GM18505 (cell line): Measurements from ENCODE around the gene CENPA.

Experiments
- ATAC-seq: cut with Tn5 transposase; IDR thresholded peaks from one replicate; pipeline ENCODE4 v1.9.1; 2021; ENCODE audit not compliant: unreplicated experiment
- POLR2A ChIP-seq: IDR thresholded peaks from 4 replicates; pipeline ENCODE4 v1.6.1; 2011; ENCODE audit warnings: borderline replicate concordance; ENCODE audit not compliant: insufficient read depth, insufficient read length; ENCODE audit errors: extremely low read depth

Gene CENPA

DNA sequence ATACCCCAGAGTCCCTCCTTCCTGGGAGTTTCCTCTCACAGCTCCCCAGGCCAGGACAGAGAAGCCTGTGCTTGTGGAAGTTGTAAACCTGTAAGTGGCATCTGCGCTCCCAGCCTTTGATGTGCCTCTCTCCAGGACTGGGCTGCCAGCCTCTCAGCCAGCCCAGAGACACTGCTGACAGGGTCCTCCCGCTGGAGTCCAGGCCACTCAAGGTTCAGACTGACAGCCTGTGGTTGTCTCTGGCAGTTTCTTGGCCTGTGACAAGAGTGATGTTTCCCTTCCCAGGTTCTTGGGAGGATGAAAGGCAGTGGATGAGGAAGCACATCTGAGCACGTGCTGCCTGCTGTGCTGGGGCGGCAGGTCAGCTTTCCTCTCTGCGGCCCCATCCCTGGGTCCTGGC, 18.7 kb upstream of the CENPA start:
- no peak for ATAC-seq
- no peak for TF ChIP-seq POLR2A

DNA sequence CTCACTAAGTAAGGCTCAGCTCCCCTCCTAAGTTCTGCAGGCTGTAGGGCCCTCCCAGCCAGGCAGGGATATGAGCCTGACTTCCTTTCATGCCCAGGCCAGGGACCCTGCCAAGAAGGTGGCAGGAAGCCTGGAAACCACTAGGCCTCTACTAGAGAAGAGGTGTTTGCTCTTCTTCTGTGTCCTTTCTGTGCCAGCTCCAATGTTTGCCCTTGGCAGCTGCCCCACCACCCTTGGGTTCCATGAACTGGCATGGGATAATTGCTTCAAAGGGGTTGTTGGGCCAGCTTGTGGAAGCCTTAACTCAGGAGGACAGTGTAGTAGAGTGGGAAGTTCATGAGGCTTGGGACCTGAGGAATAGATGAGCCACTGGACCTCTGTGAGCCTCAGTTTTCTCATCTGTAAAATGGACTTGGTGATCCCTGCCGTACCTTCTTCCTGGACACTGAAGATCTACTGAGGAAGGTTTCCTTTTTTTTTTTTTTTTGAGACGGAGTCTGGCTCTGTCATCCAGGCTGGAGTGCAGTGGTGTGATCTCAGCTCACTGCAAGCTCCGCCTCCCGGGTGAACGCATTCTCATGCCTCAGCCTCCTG, 17.9 kb upstream of the CENPA start:
- no peak for ATAC-seq
- no peak for TF ChIP-seq POLR2A

DNA sequence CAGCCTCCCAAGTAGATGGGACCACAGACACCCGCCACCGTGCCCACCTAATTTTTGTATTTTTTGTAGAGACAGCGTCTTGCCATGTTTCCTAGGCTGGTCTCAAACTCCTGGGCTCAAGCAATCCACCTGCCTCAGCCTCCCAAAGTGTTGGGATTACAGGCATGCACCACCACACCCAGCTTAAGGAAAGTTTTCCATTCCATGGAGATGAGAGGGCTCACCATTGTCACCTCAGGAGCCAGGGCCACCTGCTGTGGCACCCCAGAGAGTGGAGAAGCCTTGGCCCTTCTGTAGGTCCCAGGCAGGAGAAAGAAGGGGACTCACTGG, 17.1 kb upstream of the CENPA start:
- no peak for TF ChIP-seq POLR2A
- ATAC-seq = no peak

DNA sequence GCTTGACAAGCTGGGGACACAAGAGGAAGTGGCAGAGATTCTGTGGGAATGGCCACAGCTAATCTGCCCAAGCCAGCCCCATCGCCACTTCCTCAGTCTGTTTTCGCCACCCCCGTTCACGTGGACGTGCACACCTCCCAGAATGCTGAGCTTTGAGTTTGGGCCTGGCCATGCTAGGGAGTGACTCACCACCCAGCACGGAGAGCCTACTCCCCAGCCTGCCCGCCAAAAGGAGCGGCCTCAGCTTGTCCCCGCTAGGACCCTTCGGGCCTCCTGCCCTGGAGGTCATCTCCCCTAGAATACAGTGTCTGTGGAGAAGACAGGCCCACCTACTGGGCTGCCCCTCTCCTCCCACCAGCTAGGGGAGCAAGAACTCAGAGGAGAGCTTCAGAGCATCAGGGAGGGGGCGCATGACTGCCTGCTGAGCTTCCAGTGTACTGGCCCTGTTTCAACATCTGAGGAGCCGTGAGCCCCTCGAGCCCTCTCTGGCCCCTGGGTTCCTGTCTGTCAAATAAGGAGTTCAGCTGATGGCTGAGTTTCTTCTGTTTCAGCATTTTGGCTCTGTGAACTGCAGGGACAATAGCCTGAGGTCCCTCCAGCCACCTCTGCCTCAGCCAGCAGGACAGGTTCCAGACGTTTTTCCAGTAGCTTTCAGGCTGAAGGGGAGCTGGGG, 16.6 kb upstream of the CENPA start:
- TF ChIP-seq POLR2A = no peak
- ATAC-seq = no peak

DNA sequence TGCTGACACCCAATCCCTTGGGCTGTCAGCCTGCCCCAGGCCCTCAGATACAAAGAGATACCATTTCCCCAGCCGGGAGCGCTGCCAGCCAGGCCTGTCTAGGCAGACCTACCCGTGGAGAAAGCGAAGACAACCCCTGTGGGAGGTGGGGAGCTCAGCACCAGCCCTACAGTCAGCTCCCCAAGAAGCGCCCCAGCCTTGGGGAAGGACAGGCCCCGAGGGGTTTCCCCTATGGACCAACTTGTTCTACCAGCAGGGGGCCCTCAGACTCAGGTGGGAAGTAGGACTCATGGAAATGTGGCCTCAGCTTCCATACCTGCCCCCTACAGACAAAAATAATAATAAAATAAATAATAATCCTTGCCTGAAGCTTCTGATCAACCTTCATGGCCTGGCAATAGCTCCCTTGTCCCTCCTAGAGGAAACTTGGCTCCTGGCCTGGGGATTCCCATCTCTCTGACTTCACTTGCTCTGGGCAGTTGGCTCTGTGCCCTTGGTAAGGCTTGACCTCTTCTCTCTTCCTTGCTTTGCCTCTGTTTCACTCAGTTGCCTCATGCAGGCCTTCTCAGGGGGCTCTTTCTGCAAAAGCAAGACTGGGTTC, 14.8 kb upstream of the CENPA start:
- ATAC-seq = no peak
- no peak for TF ChIP-seq POLR2A

DNA sequence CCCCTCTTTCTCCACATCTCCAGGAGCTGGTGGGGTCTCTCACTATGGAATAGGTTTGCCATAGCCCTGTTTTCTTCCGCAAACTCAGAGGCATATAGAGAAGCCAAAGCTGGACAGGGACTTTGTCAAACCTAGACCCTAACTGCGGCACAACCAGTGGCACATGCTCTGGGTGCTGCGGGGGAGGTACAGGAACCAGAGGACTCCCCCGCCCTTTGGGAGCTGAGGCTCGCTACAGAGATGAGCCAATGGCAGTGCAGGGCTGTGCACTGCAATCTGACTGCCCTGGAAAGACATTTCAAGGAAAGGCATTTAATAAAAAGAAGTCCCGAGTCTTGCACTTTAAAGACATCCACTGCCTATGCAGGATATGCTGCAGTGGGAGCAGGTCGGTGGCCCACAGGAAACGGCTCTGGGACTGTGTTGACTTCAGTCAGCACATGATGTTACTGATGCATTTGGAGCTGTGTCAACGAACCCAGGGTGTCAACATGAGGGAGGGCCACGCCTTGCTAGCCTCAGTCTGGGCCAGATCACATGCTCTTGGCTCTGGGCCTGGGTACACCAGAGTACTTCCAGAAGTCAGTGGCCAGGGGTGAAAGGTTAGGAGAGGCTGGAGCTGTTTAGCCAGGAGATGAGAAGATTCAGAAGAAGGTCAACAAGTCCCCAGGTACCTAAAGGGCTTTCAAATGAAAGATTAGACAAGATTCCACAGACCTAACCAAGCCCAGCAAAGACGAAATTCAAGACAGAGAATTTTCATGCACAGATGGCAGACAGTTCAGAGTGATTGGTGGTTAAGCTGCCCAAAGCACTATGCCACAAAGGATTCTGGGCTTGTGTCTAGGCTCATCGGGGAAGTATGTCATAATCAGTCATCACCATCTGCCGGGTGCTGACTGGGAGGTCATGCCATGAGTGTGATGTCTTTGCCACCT, 13.5 kb upstream of the CENPA start:
- ATAC-seq = no peak
- TF ChIP-seq POLR2A = no peak

DNA sequence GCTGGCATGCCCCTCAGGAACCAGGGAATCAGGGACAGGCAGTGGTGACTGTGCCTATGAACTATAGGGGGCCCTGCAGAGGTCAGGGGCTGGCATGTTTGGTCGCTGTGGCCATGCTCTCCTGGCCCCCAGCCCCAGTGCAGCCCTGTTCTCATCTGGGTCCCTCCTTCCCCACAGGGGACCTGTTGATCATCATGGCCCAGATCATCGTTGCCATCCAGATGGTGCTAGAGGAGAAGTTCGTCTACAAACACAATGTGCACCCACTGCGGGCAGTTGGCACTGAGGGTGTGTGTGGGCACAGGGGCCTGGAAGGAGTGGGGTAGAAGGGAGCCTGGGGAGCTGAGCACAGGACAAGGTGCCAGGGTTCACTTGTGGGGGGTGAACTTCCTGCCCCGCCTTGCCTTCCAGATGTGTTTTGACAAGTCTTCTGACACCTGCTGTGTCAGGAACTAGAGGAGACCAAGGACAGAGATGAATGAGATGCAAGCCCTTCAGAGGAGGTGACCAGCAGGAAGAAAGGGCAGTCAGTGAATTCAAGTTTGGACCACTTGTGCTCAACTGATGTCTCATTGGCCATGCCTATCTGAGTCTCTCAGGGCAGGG, 9.6 kb upstream of the CENPA start:
- no peak for TF ChIP-seq POLR2A
- no peak for ATAC-seq

DNA sequence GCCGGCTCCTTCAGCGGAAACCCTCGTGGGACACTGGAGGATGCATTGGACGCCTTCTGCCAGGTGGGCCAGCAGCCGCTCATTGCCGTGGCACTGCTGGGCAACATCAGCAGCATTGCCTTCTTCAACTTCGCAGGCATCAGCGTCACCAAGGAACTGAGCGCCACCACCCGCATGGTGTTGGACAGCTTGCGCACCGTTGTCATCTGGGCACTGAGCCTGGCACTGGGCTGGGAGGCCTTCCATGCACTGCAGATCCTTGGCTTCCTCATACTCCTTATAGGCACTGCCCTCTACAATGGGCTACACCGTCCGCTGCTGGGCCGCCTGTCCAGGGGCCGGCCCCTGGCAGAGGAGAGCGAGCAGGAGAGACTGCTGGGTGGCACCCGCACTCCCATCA, 7.8 kb upstream of the CENPA start:
- ATAC-seq = no peak
- TF ChIP-seq POLR2A = no peak

DNA sequence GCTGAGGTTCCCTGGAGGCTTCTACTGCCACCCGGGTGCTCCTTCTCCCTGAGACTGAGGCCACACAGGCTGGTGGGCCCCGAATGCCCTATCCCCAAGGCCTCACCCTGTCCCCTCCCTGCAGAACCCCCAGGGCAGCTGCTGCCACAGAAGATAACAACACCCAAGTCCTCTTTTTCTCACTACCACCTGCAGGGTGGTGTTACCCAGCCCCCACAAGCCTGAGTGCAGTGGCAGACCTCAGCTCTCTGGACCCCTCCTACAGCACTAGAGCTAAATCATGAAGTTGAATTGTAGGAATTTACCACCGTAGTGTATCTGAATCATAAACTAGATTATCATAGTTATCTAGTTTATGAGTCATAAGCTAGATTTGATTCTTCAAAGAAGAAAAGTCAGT, 7.3 kb upstream of the CENPA start:
- no peak for ATAC-seq
- TF ChIP-seq POLR2A = no peak

DNA sequence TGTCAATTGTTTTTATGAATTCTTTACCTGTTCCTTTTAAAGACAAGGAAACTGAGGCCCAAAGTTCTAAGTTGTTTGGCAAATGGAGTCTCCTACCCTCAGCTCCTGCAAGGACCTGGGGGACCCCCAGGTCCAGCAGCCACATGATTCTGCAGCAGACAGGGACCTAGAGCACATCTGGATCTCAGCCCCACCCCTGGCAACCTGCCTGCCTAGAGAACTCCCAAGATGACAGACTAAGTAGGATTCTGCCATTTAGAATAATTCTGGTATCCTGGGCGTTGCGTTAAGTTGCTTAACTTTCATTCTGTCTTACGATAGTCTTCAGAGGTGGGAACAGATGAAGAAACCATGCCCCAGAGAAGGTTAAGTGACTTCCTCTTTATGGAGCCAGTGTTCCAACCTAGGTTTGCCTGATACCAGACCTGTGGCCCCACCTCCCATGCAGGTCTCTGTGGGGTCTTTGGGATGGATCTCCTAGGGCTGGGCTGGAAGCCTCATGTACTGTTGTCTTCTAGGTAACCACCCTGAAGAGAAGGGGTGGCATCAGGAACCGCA, 5.6 kb upstream of the CENPA start:
- TF ChIP-seq POLR2A = no peak
- no peak for ATAC-seq

DNA sequence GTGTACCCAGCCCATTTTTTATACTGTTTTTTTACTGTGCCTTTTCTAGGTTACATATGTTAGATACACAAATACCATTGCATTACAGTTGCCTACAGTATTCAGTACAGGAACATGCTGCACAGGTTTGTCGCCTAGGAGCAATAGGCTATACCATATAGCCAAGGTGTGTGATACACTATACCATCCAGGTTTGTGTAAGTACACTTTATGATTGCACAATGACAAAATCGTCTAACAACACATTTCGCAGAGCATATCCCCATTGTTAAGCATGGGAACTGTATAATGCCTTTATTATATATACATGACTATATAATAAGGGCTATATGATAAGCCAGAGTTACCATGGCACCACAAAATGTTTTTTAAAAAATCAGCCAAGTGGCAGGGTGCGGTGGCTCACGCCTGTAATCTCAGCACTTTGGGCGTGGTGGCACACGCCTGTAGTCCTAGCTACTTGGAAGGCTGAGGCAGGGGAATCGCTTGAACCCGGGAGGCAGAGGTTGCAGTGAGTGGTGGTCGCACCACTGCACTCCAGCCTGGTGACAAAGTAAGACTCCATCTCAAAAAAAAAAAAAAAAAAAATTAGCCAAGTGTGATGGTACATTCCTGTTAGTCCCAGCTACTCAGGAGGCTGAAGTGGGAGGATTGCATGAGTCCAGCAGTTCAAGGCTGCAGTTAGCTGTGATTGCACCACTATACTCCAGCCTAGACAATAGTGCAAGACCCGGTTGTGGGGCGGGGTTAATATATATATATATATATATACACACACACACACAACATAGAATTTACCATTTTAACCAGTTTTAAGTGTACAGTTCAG, 2.8 kb upstream of the CENPA start:
- TF ChIP-seq POLR2A = no peak
- no peak for ATAC-seq

DNA sequence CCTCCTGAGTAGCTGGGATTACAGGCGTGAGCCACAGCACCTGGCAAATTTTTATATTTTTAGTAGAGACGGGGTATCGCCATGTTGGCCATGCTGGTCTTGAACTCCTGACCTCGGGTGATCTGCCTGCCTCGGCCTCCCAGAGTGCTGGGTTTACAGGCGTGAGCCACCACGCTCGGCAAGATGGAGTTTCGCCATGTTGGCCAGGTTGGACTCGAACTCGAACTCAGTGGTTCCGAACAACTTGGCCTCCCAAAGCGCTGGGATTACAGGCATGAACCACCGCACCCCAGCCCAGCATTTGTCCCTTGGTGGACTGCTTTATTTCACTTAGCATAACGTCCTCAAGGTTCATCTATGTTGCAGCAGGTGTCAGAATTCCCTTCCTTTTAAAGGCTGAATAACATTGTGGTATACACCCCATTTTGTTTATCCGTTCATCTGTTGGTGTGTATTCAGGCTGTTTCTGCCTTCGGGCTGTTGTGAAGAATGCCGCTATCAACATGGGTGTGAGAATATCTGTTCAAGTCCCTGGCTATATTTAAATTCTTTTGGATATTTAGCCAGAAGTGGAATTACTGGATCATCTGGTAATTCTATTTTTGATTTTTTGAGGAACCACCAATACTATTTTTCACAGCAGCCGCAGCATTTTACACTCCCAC, 1.2 kb upstream of the CENPA start:
- no peak for TF ChIP-seq POLR2A
- no peak for ATAC-seq

DNA sequence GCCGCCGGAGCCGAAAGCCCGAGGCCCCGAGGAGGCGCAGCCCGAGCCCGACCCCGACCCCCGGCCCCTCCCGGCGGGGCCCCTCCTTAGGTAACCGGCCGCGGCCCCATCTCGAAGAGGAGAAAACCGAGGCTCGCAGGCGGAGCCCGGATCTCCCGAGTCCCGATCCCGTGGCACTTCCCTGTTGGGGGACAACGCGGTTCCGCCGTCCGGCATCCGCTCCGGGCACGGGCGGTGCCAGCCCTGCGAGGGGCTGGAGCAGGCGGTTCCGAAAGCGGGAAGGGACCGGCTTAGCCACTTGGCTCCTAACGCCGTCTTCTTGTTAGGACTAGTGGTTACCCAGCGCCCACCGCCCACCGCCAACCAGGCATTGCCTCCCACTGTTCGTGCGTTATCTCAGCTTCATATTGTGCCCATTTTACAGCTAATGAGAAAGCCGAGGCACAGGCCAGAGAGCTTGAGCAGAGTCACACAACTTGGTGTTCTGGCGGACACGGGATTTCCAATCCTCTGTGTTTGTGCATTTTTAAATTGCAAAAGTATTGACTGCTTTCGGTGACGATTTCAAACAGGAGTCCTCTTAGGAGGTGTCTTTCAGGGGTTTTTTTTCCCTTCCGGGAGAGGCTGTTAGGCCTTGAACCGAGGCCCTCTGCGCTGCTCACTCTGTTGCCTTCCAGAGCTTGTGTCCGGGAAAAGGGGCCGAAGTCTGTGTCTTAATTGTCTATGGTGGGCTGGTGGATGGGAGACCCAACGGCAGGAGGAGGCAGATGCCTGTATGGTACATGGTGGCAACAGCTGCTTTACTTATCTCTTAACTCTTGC, 562 bp downstream of the CENPA start:
- ATAC-seq = peak; percentile 15
- TF ChIP-seq POLR2A = no peak
